HepG2 (cell line): Measurements from ENCODE around the gene SLC2A5. TPM values are rescaled to one million over a fixed set of nuclear protein-coding genes. Genes with fewer than 3 reads are reported as not detected.

Experiments
- ATF4 ChIP-seq, 2 experiments: fragments of 450-650 bp in 1 of 2; sonication (generic) in 1 of 2; formaldehyde crosslinking; IDR thresholded peaks; 2 replicates each; pipeline versions ENCODE4 v1.5.0 to v1.8.0; 2020 to 2022; ENCODE audit warnings: mild to moderate bottlenecking in 1 of 2, missing genetic modification reagents in 1 of 2
- DMTF1 ChIP-seq: sonication (generic); formaldehyde crosslinking; IDR thresholded peaks from 2 replicates; pipeline ENCODE4 v1.4.0; 2020; ENCODE audit warnings: mild to moderate bottlenecking, missing genetic modification reagents
- FOXP4 ChIP-seq: sonication (generic); formaldehyde crosslinking; IDR thresholded peaks from 2 replicates; pipeline ENCODE4 v1.4.0; 2020; ENCODE audit warnings: missing genetic modification reagents
- GABPA ChIP-seq, 2 experiments: IDR thresholded peaks; 2 replicates each; pipeline ENCODE4 v1.6.1; 2011 to 2016; ENCODE audit warnings: low read depth in 2 of 2, low read length in 1 of 2, missing biosample characterization in 1 of 2, missing genetic modification characterization in 1 of 2
- HNF4A ChIP-seq: sonication (generic); formaldehyde crosslinking; IDR thresholded peaks from 2 replicates; pipeline ENCODE4 v1.4.0; 2020; ENCODE audit warnings: missing genetic modification reagents
- HOXA5 ChIP-seq: sonication (generic); formaldehyde crosslinking; IDR thresholded peaks from 2 replicates; pipeline ENCODE4 v1.4.0; 2020; ENCODE audit warnings: missing genetic modification reagents
- NFATC3 ChIP-seq: sonication (generic); formaldehyde crosslinking; IDR thresholded peaks from 2 replicates; pipeline ENCODE4 v1.5.1; 2020; ENCODE audit warnings: mild to moderate bottlenecking, missing genetic modification reagents
- PHB2 ChIP-seq: fragments of 450-650 bp; IDR thresholded peaks from 2 replicates; pipeline ENCODE4 v1.6.1; 2018; ENCODE audit not compliant: partially characterized antibody
- RARG ChIP-seq: sonication (generic); formaldehyde crosslinking; IDR thresholded peaks from 2 replicates; pipeline ENCODE4 v1.4.0; 2020; ENCODE audit warnings: low read depth, mild to moderate bottlenecking, missing genetic modification reagents
- SNAPC5 ChIP-seq: sonication (generic); formaldehyde crosslinking; IDR thresholded peaks from 2 replicates; pipeline ENCODE4 v1.8.1; 2023; ENCODE audit warnings: mild to moderate bottlenecking, missing genetic modification reagents, borderline replicate concordance
- TMF1 ChIP-seq: sonication (generic); formaldehyde crosslinking; IDR thresholded peaks from 2 replicates; pipeline ENCODE4 v1.8.1; 2022; ENCODE audit warnings: low read depth, missing genetic modification reagents
- ZBTB1 ChIP-seq: sonication (generic); formaldehyde crosslinking; IDR thresholded peaks from 2 replicates; pipeline ENCODE4 v1.4.0; 2020; ENCODE audit warnings: missing genetic modification reagents, borderline replicate concordance
- ZMYM2 ChIP-seq: sonication (generic); formaldehyde crosslinking; IDR thresholded peaks from 2 replicates; pipeline ENCODE4 v1.8.0; 2022; ENCODE audit warnings: mild to moderate bottlenecking, missing genetic modification reagents
- ZNF274 ChIP-seq: sonication (generic); formaldehyde crosslinking; IDR thresholded peaks from 2 replicates; pipeline ENCODE4 v1.5.1; 2020; ENCODE audit warnings: mild to moderate bottlenecking, missing genetic modification reagents
- ZNF276 ChIP-seq: sonication (generic); formaldehyde crosslinking; IDR thresholded peaks from 2 replicates; pipeline ENCODE4 v1.4.0; 2020; ENCODE audit warnings: mild to moderate bottlenecking, low read depth, missing genetic modification reagents
- ZNF33B ChIP-seq: sonication (generic); formaldehyde crosslinking; IDR thresholded peaks from 2 replicates; pipeline ENCODE4 v1.5.1; 2020; ENCODE audit warnings: mild to moderate bottlenecking, missing genetic modification reagents
- ZNF576 ChIP-seq: sonication (generic); formaldehyde crosslinking; IDR thresholded peaks from 2 replicates; pipeline ENCODE4 v1.4.0; 2020; ENCODE audit warnings: mild to moderate bottlenecking, missing genetic modification reagents
- ZNF678 ChIP-seq: sonication (generic); formaldehyde crosslinking; IDR thresholded peaks from 2 replicates; pipeline ENCODE4 v1.4.0; 2020; ENCODE audit warnings: mild to moderate bottlenecking, missing genetic modification reagents
- ZNF766 ChIP-seq: sonication (generic); formaldehyde crosslinking; IDR thresholded peaks from 2 replicates; pipeline ENCODE4 v1.5.0; 2020; ENCODE audit warnings: missing genetic modification reagents, borderline replicate concordance
- ZNF782 ChIP-seq: sonication (generic); formaldehyde crosslinking; IDR thresholded peaks from 2 replicates; pipeline ENCODE4 v1.4.0; 2020; ENCODE audit warnings: missing genetic modification reagents, mild to moderate bottlenecking, borderline replicate concordance
- ZSCAN29 ChIP-seq: sonication (generic); formaldehyde crosslinking; conservative IDR thresholded peaks from 2 replicates; pipeline ENCODE4 v1.4.0; 2020; ENCODE audit warnings: mild to moderate bottlenecking, missing genetic modification reagents
- polyA plus RNA-seq, 8 experiments: library from polyadenylated mRNA; depleted of rRNA in 3 of 8; stranded (reverse) in 7 of 8; unstranded in 1 of 8; fragments of >200 nt; fragmentation: Illumina TruSeq in 4 of 8; extraction: Trizol in 4 of 8; gene quantifications; 2 replicates each; pipeline versions ENCODE4 v1.2.1 to v1.2.3, GENCODE V29; 2011 to 2016; ENCODE audit warnings: low read depth in 4 of 8, missing spikeins in 1 of 8, mixed read lengths in 1 of 8; ENCODE audit not compliant: insufficient read depth in 1 of 8
- total RNA-seq, 5 experiments: library from RNA; depleted of rRNA; stranded (reverse); fragments of >200 nt; fragmentation: Illumina TruSeq; extraction: Trizol; gene quantifications; 2 replicates each; pipeline ENCODE4 v1.2.3, GENCODE V29; 2016; ENCODE audit warnings: low read depth in 1 of 5

SLC2A5 gene
- total and polyA plus RNA-seq, 2 of the 13 experiments (the other 11 are each of a cell fraction or from before 2014, with no cell fraction given): 0.04 to 0.54 TPM

- TF ChIP-seq GABPA (IDR thresholded peaks at IDR 0.05; ENCODE audit: low read depth, low read length) (no peak), GABPA (CRISPR knock-in tag; IDR thresholded peaks at IDR 0.05; ENCODE audit: low read depth) (0 out of 2 replicates have a peak, but pooled peaks have one; percentile 26), DMTF1 (CRISPR knock-in tag) (no peak), HOXA5 (CRISPR knock-in tag) (no peak), PHB2 (no peak), HNF4A (CRISPR knock-in tag) (peak; percentile 96), FOXP4 (CRISPR knock-in tag) (peak; percentile 94), NFATC3 (CRISPR knock-in tag) (no peak), ZSCAN29 (CRISPR knock-in tag) (0 out of 2 replicates have a peak, but pooled peaks have one; percentile 63), ZNF782 (CRISPR knock-in tag) (no peak), ZNF274 (CRISPR knock-in tag) (no peak), ZNF678 (CRISPR knock-in tag) (no peak), ZNF33B (no peak), ZNF576 (CRISPR knock-in tag) (no peak), ATF4 (CRISPR knock-in tag; IDR thresholded peaks at IDR 0.05) (peak in 1 of 2 experiments; percentile 61; a peak in 2 of 4 replicates), ZNF766 (CRISPR knock-in tag) (no peak), ZNF276 (no peak), ZBTB1 (CRISPR knock-in tag) (no peak), TMF1 (CRISPR knock-in tag) (no peak), RARG (CRISPR knock-in tag) (no peak), SNAPC5 (no peak; the same call in 1 of the 2 replicates), ZMYM2 (peak; percentile 81; the same call in 1 of the 2 replicates)
These were observed 43.8 kb upstream of the SLC2A5 start (continued) for GRCh38 chr1:9112961-9113880.
